Measurements from ENCODE around the gene F2RL1.

F2RL1 gene

DNA sequence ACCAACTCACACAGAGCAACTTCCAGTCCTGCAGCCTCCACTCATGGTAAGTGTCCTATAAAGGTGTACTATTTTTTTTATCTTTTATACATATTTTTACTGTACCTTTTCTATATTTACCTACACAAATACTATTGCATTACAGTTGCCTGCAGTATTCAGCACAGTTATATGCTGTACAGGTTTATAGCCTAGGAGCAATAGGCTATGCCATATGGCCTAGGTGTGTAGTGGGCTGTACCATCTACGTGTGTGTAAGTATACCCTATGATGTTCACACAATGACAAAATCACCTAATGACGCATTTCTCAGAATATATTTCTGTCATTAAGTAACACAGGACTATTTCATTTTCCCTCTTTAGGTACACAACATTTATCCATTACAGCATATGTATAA is 47.7 kb downstream of the F2RL1 start:
- no peaks in the 10 kb centered on the region for H3K79me2 ChIP-seq (ENCODE audit: control insufficient read depth, low read length)
- H3K4me3 ChIP-seq (ENCODE audit: low read length): no peak overlapping the region
- H3K9me3 ChIP-seq (ENCODE audit: control insufficient read depth, insufficient read depth, low read length): no peaks in the 10 kb centered on the region
- no peaks in the 10 kb centered on the region for H3K27me3 ChIP-seq (ENCODE audit: control insufficient read depth, low read length)
- H3K4me1 ChIP-seq (ENCODE audit: control insufficient read depth, low read length): peaks cover 45% of the 10 kb centered on the region
- no peak for TF ChIP-seq EZH2phosphoT487 (IDR thresholded peaks at IDR 0.05; ENCODE audit: borderline replicate concordance, low read length)
- TF ChIP-seq, protein P1, sequence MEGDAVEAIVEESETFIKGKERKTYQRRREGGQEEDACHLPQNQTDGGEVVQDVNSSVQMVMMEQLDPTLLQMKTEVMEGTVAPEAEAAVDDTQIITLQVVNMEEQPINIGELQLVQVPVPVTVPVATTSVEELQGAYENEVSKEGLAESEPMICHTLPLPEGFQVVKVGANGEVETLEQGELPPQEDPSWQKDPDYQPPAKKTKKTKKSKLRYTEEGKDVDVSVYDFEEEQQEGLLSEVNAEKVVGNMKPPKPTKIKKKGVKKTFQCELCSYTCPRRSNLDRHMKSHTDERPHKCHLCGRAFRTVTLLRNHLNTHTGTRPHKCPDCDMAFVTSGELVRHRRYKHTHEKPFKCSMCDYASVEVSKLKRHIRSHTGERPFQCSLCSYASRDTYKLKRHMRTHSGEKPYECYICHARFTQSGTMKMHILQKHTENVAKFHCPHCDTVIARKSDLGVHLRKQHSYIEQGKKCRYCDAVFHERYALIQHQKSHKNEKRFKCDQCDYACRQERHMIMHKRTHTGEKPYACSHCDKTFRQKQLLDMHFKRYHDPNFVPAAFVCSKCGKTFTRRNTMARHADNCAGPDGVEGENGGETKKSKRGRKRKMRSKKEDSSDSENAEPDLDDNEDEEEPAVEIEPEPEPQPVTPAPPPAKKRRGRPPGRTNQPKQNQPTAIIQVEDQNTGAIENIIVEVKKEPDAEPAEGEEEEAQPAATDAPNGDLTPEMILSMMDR (IDR thresholded peaks at IDR 0.05; ENCODE audit: low read depth, low read length, poor library complexity, severe bottlenecking): no peak
- H3K36me3 ChIP-seq (ENCODE audit: control insufficient read depth, low read length): no peaks in the 10 kb centered on the region
- H4K20me1 ChIP-seq (ENCODE audit: control insufficient read depth, insufficient read depth, low read depth, low read length): no peaks in the 10 kb centered on the region
- H3K27ac ChIP-seq (ENCODE audit: low read depth, low read length): no peak overlapping the region
- H3K9me2 ChIP-seq (replicated peaks; ENCODE audit: control insufficient read depth, low read length): no peaks in the 10 kb centered on the region
- no peaks in the 10 kb centered on the region for H3F3A ChIP-seq (ENCODE audit: control insufficient read depth, insufficient read depth)
- H3K4me2 ChIP-seq (ENCODE audit: low read length): no peak overlapping the region

DNA sequence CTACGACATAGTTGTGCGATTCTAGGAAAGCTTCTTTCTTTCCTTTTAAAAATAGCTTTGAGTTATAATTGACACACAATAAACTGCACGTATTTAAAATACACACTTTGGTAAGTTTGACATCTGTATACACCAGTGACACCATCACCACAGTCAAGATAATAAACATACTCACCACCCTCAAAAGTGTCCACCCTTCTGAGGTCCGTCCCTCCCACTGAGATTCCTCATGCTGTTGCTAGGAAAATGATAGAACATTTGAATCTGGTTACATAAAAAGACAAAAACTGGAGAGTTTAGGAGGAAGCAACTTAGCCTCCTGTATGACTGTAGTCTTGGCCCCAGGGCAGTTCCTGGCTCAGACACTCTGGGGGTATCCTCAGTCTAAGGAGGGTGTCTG is 48.2 kb downstream of the F2RL1 start:
- Histone ChIP-seq H4K20me1 (ENCODE audit: control insufficient read depth, insufficient read depth, low read depth, low read length) (no peaks in the 10 kb centered on the region), H3K9me2 (replicated peaks; ENCODE audit: control insufficient read depth, low read length) (no peaks in the 10 kb centered on the region), H3K27ac (ENCODE audit: low read depth, low read length) (no peak overlapping the region), H3K36me3 (ENCODE audit: control insufficient read depth, low read length) (no peaks in the 10 kb centered on the region), H3K27me3 (ENCODE audit: control insufficient read depth, low read length) (no peaks in the 10 kb centered on the region), H3K79me2 (ENCODE audit: control insufficient read depth, low read length) (no peaks in the 10 kb centered on the region), H3K4me2 (ENCODE audit: low read length) (no peak overlapping the region), H3K4me3 (ENCODE audit: low read length) (no peak overlapping the region), H3F3A (ENCODE audit: control insufficient read depth, insufficient read depth) (no peaks in the 10 kb centered on the region), H3K4me1 (ENCODE audit: control insufficient read depth, low read length) (peaks cover 50% of the 10 kb centered on the region), H3K9me3 (ENCODE audit: control insufficient read depth, insufficient read depth, low read length) (no peaks in the 10 kb centered on the region)
- TF ChIP-seq, protein P1 (IDR thresholded peaks at IDR 0.05; ENCODE audit: low read depth, low read length, poor library complexity, severe bottlenecking): no peak
- TF ChIP-seq EZH2phosphoT487 (IDR thresholded peaks at IDR 0.05; ENCODE audit: borderline replicate concordance, low read length): no peak

DNA sequence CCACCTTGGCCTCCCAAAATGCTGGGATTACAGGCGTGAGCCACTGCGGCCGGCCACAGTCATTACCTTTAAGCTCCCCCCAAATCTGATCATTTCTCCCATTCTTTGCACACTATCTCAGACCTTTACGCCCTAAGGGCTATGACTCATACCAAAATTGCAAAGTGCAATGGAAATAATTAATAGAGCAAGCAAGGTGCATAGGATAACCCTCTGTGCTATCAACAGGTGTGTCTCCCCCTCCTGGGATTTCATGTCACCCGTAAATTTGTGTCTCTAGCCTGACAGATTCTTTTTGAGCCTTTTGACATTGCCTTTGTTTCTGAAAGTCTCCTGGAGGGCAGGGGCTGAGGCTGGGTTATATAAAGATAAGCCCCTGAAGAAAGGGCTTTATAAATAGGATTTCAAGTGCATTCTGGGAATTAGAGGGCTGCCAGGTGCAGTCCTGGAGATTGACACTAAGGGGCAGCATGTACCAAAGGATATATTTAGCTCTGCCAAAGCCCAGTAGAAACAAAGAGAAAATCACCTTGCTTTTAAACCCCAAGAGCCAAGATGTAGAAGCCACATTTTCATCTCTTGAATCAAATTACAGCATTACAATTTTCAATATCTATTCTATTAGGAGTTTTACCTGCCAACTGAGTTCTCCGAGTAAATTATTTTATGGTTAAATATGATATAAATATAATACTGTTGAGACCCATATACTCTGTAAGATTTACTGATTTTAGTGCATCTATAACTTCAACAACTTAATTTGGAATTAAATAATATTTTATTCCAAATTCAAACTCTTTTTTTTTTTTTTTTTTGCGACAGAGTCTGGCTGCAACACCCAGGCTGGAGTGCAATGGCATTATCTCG is 49.2 kb downstream of the F2RL1 start:
- Histone ChIP-seq H3K36me3 (ENCODE audit: control insufficient read depth, low read length) (no peaks in the 10 kb centered on the region), H3K4me1 (ENCODE audit: control insufficient read depth, low read length) (peaks cover 60% of the 10 kb centered on the region), H3K79me2 (ENCODE audit: control insufficient read depth, low read length) (no peaks in the 10 kb centered on the region), H3K27me3 (ENCODE audit: control insufficient read depth, low read length) (no peaks in the 10 kb centered on the region), H3K9me3 (ENCODE audit: control insufficient read depth, insufficient read depth, low read length) (no peaks in the 10 kb centered on the region), H4K20me1 (ENCODE audit: control insufficient read depth, insufficient read depth, low read depth, low read length) (no peaks in the 10 kb centered on the region), H3K4me2 (ENCODE audit: low read length) (peak overlapping the region; percentile 60), H3K27ac (ENCODE audit: low read depth, low read length) (no peak overlapping the region), H3K4me3 (ENCODE audit: low read length) (no peak overlapping the region), H3F3A (ENCODE audit: control insufficient read depth, insufficient read depth) (peaks cover 5% of the 10 kb centered on the region), H3K9me2 (replicated peaks; ENCODE audit: control insufficient read depth, low read length) (no peaks in the 10 kb centered on the region)
- TF ChIP-seq EZH2phosphoT487 (IDR thresholded peaks at IDR 0.05; ENCODE audit: borderline replicate concordance, low read length): no peak
- TF ChIP-seq, protein P1 (IDR thresholded peaks at IDR 0.05; ENCODE audit: low read depth, low read length, poor library complexity, severe bottlenecking): peak; percentile 83

Data from DOHH2 (cell line).